ENCODE results near the gene CATSPERB.
"Not testable (repeated sequence)": the region's sequence is repeated elsewhere in the genome, so short reads cannot be mapped to it uniquely, and the experiment has no call there.

Gene CATSPERB

DNA sequence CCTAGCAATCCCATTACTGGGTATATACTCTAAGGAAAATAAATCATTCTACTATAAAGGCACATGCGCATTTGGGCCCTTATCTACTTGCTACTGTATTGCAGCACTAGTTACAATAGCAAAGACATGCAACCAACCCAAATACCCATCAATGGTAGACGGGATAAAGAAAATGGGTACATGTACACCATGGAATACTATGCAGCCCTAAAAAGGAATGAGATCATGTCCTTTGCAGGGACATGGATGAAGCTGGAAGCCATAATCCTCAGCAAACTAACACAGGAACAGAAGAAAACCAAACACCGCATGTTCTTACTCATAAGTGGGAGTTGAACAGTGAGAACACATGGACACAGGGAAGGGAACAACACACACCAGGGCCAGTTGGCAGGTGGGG lies 54.2 kb downstream of the CATSPERB start:
- peaks cover 15% of the 10 kb centered on the region for H3K4me1 Mint-ChIP-seq
- H3K4me3 Mint-ChIP-seq, H3K27me3 Mint-ChIP-seq, H3K36me3 Mint-ChIP-seq, CTCF ChIA-PET, H3K27ac Mint-ChIP-seq, DNase-seq: not testable (repeated sequence)
- peaks cover 12% of the 10 kb centered on the region for H3K9me3 Mint-ChIP-seq

DNA sequence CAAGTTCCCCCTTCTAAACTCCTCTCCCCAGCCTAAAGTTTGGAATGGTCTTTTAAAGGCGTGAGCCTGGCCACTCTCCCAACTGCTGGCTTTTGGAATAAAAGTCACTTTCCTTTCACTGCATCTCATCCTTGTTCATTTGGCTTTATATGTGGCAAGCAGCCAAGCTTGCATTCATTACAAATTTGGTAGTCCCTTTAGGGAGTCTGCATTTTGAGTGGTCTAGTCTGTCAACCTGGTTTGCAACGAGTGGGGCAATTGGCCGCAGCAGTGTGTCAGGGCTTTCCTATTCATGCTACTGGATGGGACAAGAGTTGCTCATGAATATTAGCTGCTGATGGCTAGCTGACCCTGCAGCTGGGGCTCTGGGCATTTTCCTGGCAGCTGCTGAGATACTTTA lies 57.0 kb downstream of the CATSPERB start:
- CTCF ChIA-PET = no interaction called here
- Mint-ChIP-seq H3K4me3 (no peak overlapping the region), H3K27ac (no peak overlapping the region), H3K4me1 (no peaks in the 10 kb centered on the region), H3K9me3 (peaks cover 5% of the 10 kb centered on the region), H3K27me3 (no peaks in the 10 kb centered on the region), H3K36me3 (no peaks in the 10 kb centered on the region)
- DNase-seq = no peak

DNA sequence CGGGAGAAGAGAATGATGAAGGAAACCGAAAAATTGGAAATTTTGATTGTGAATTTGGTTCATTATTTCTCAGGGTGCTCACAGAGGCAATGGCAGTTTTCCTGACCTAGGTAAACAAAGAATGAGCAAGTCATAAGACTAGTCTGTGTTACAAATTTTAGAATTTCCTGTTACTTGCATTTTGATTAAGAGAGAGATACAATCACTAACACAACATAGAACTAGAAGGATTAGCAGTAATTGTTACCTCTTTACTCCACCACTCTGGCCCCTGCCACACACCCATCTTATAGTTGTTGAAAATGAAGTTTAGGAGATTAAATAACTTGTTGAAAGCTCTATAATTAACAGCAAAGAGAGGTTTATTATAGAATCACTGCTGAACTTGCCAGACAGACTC lies 62.0 kb downstream of the CATSPERB start:
- Mint-ChIP-seq H3K4me3 (no peak overlapping the region), H3K27me3 (no peaks in the 10 kb centered on the region), H3K36me3 (peaks cover 1% of the 10 kb centered on the region), H3K27ac (no peak overlapping the region), H3K4me1 (no peaks in the 10 kb centered on the region), H3K9me3 (peaks cover 10% of the 10 kb centered on the region)
- CTCF ChIA-PET = interaction anchor here (0.6 to 0.7 kb wide), 2 partner anchors 39 to 363 kb away, joined by 3 read pairs; no protein-coding TSS in a partner anchor
- DNase-seq = no peak

DNA sequence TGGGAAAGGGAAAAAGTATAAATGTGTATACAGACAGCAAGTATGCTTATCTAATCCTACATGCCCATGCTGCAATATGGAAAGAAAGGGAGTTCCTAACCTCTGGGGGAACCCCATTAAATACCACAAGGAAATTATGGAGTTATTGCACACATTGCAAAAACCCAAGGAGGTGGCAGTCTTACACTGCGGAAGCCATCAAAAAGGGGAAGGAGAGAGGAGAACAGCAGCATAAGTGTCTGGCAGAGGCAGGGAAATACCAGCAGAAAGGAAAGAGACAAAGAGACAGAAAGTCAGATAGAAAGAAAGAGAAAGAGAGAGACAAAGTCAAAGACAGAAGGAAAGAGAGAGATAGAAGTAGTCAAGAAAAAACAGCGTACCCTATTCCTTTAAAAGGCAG lies 64.8 kb downstream of the CATSPERB start:
- H3K27ac Mint-ChIP-seq, H3K4me1 Mint-ChIP-seq, H3K4me3 Mint-ChIP-seq, H3K36me3 Mint-ChIP-seq, H3K27me3 Mint-ChIP-seq, DNase-seq, CTCF ChIA-PET, H3K9me3 Mint-ChIP-seq: not testable (repeated sequence)

DNA sequence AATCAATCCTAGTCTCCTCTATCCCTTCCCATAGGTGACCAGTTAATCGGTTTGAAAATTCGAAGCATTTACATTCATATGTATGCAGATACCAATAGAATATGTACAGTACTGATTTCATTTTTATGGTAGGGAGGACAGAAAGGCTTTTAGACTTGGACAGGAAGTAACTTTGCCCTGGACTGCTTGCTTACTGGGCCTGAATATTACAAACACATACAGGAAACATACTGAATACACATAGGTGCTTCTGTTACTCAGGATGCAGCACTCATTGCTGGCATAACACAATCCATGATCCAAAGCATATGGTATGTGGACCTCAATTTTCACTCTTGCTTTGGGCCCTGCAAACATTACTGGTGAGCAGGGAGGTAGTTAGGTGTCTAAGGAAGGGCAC lies 71.1 kb downstream of the CATSPERB start:
- no peak for DNase-seq
- H3K27ac Mint-ChIP-seq = no peak overlapping the region
- CTCF ChIA-PET = no interaction called here
- H3K4me1 Mint-ChIP-seq = no peaks in the 10 kb centered on the region
- H3K4me3 Mint-ChIP-seq = no peak overlapping the region
- H3K27me3 Mint-ChIP-seq = no peaks in the 10 kb centered on the region
- H3K9me3 Mint-ChIP-seq = no peaks in the 10 kb centered on the region
- H3K36me3 Mint-ChIP-seq = no peaks in the 10 kb centered on the region

DNA sequence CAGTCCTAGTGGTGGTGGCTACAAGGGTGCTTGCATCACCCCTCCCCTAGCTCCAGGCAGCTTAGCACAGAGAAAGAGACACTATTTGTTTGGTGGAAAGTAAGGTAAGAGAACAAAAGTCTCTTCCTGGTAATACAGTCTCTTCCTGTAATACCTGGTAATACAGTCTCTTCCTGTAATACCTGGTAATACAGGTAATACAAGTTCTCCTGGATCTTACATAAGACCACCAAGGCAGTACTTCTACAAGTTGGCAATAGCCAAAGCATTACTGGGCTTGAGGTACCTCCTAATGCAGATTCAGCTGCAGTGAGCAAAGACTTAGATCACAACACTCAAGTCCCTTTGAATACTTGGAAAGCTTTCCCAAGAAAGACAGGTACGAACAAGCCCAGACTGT lies 77.0 kb downstream of the CATSPERB start:
- CTCF ChIA-PET = interaction anchor here (0.6 to 1.7 kb wide), 4 partner anchors 245 to 640 kb away, joined by 3 to 5 read pairs (median 3); no protein-coding TSS in a partner anchor
- Mint-ChIP-seq H3K9me3 (peaks cover 2% of the 10 kb centered on the region), H3K27me3 (no peaks in the 10 kb centered on the region), H3K4me3 (no peak overlapping the region), H3K27ac (no peak overlapping the region), H3K36me3 (no peaks in the 10 kb centered on the region), H3K4me1 (peaks cover 11% of the 10 kb centered on the region)
- no peak for DNase-seq

DNA sequence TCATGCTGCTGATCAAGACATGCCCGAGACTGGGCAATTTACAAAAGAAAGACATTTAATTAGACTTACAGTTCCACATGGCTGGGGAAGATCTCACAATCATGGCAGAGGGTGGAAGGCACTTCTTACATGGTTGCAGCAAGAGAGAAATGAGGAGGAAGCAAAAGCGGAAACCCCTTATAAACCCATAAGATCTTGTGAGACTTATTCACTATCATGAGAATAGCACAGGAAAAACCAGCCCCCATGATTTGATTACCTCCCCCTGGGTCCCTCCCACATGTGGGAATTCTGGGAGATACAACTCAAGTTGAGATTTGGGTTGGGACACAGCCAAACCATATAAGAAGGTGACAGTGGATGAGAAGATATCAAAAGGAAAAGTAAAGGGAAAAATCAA lies 78.4 kb downstream of the CATSPERB start:
- CTCF ChIA-PET = no interaction called here
- peaks cover 11% of the 10 kb centered on the region for H3K4me1 Mint-ChIP-seq
- no peak for DNase-seq
- H3K4me3 Mint-ChIP-seq = no peak overlapping the region
- no peak overlapping the region for H3K27ac Mint-ChIP-seq
- no peaks in the 10 kb centered on the region for H3K27me3 Mint-ChIP-seq
- H3K9me3 Mint-ChIP-seq = peaks cover 2% of the 10 kb centered on the region
- H3K36me3 Mint-ChIP-seq = no peaks in the 10 kb centered on the region

DNA sequence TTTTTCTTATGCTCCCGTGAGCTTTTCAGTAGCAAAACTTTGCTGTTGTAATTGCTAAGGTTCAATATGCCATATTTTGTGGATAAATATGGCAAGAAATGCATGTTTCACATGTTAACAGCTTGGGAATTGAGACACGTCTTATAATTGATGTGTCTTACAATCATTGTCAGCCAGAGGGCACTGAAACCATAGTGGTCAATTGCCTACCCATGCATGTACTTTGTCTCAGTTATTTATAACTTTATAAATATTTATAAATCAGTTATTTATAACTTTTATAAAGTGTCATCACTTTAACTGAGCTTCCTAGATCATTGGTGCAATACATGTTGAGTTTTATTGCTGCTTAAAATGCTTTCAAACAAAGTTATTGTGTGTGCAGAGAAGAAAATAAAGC lies 82.0 kb downstream of the CATSPERB start:
- no peak overlapping the region for H3K4me3 Mint-ChIP-seq
- H3K27ac Mint-ChIP-seq = no peak overlapping the region
- peaks cover 15% of the 10 kb centered on the region for H3K4me1 Mint-ChIP-seq
- H3K9me3 Mint-ChIP-seq = peaks cover 4% of the 10 kb centered on the region
- no peaks in the 10 kb centered on the region for H3K27me3 Mint-ChIP-seq
- peak; percentile 24 for DNase-seq
- CTCF ChIA-PET = interaction anchor here (0.8 to 4.2 kb wide), 9 partner anchors 10 to 264 kb away, joined by 3 to 24 read pairs (median 3); no protein-coding TSS in a partner anchor
- H3K36me3 Mint-ChIP-seq = peaks cover 3% of the 10 kb centered on the region

DNA sequence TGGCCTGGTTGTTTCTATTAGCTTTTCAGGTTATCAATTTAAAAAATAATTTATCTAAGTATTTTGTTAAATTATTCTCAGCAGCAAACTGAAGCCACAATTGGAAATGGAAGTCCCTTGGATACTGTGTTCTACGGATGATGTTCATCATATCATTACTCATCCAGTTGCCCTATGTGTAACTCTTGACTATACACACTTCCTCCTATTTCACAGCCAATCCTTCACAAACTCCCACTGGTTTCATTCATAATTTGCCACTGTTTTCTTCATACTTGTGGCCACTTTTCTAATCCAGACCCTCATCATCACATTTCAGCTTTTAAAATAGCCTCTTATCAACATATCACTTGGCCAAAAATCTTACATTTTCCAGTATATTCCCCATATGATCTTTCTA lies 84.0 kb downstream of the CATSPERB start:
- H3K27me3 Mint-ChIP-seq = no peaks in the 10 kb centered on the region
- H3K27ac Mint-ChIP-seq = no peak overlapping the region
- peaks cover 3% of the 10 kb centered on the region for H3K36me3 Mint-ChIP-seq
- peaks cover 4% of the 10 kb centered on the region for H3K9me3 Mint-ChIP-seq
- H3K4me1 Mint-ChIP-seq = peaks cover 9% of the 10 kb centered on the region
- CTCF ChIA-PET = interaction anchor here (0.6 to 4.2 kb wide), 3 partner anchors 126 to 349 kb away, joined by 3 to 24 read pairs (median 4); no protein-coding TSS in a partner anchor
- no peak overlapping the region for H3K4me3 Mint-ChIP-seq
- DNase-seq = no peak

DNA sequence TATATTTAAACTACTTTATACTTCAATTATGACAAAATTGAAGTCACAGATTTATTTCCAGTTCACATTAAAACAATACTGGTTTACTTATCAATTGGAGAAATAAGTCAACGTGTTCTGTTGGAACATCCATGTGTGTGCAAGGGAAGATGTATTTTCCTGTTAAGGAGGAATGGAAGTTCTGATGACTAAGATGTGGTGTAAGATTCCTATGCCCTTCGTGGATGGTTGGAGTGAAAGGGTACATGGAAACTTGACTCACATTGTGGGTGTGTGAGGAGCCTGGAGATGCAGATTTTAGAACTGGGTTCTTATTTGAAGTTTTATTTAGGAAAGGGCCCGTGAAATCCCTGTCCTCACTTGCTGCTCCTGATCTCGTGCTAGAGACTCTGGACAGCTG lies 95.3 kb downstream of the CATSPERB start:
- no peaks in the 10 kb centered on the region for H3K4me1 Mint-ChIP-seq
- peaks cover 2% of the 10 kb centered on the region for H3K9me3 Mint-ChIP-seq
- H3K4me3 Mint-ChIP-seq = no peak overlapping the region
- no peaks in the 10 kb centered on the region for H3K27me3 Mint-ChIP-seq
- H3K27ac Mint-ChIP-seq = no peak overlapping the region
- CTCF ChIA-PET = no interaction called here
- H3K36me3 Mint-ChIP-seq = no peaks in the 10 kb centered on the region
- DNase-seq = no peak

DNA sequence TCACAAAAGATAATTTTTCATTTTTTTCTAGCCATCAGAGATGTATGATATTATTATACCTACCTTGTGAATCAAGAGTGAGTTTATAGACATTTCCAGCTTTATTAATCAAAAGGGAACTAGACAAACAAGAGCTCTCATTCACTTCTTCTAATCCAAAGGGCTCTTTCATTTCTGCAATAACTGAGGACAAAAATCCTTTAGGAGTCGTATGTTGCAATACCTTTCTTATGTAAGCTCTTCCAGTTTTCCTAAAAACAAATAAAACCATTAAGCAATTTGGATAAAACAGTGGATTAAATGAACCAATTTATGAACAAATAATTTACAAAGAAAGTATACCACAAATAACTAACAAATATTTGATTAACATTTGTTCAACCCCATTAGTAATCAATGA lies 107.1 kb downstream of the CATSPERB start:
- DNase-seq = no peak
- no peaks in the 10 kb centered on the region for H3K36me3 Mint-ChIP-seq
- CTCF ChIA-PET = interaction anchor here (1.4 kb wide), 1 partner anchor 372 kb away, joined by 3 read pairs; no protein-coding TSS in a partner anchor
- no peaks in the 10 kb centered on the region for H3K9me3 Mint-ChIP-seq
- peaks cover 5% of the 10 kb centered on the region for H3K27me3 Mint-ChIP-seq
- no peaks in the 10 kb centered on the region for H3K4me1 Mint-ChIP-seq
- H3K27ac Mint-ChIP-seq = no peak overlapping the region
- no peak overlapping the region for H3K4me3 Mint-ChIP-seq

DNA sequence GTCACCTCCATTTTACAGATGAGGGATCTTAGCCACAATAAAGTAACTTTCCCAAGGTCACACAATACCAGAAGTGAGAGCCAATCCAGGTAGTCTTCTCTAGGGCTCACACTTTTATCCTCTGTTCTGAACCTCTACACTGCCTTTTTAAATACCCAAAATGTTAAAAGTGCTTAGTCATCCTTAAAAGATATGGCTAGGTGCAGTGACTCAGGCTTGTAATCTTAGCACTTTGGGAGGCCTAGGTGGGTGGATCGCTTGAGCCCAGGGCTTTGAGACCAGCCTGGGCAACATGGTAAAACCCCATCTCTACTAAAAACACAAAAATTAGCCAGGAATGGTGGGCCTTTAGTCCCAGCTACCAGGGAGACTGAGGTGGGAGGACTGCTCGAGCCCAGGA lies 117.7 kb downstream of the CATSPERB start:
- Mint-ChIP-seq H3K27me3 (no peaks in the 10 kb centered on the region), H3K9me3 (no peaks in the 10 kb centered on the region), H3K4me1 (no peaks in the 10 kb centered on the region), H3K27ac (no peak overlapping the region), H3K36me3 (no peaks in the 10 kb centered on the region), H3K4me3 (no peak overlapping the region)
- CTCF ChIA-PET = no interaction called here
- no peak for DNase-seq

DNA sequence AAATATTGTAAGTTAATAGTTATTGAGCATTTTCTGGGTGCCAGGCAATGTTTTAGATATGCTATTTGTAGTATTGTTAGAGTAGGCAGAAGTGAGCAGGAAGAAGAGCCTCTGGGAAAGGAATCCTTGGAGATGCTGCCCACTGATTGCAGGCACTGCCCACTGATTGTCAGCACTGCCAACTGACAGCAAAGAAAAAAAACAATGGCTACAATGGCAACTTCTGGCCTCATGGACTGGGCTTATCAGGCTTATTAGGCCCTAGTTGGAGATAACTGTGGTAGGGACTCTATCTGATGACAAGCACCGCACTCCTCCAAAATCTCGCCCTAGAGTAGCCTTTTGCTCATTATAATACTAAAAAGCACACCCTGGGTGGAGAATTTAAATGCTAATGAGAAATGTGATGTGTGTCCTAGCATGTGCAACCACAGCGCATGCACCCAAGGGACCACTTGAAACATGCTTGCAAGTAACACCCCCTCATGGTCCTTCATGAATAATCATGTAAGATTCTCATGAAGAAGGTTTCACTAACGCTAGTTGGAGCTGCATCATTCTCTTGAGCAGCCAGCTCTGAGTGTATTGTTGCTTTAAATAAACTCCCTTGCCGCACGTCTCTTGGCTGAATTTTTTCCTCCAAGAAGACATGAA lies 118.3 kb downstream of the CATSPERB start:
- Mint-ChIP-seq H3K4me3 (no peak overlapping the region), H3K27me3 (no peaks in the 10 kb centered on the region), H3K27ac (no peak overlapping the region), H3K36me3 (no peaks in the 10 kb centered on the region), H3K4me1 (no peaks in the 10 kb centered on the region), H3K9me3 (no peaks in the 10 kb centered on the region)
- no peak for DNase-seq
- CTCF ChIA-PET = no interaction called here

DNA sequence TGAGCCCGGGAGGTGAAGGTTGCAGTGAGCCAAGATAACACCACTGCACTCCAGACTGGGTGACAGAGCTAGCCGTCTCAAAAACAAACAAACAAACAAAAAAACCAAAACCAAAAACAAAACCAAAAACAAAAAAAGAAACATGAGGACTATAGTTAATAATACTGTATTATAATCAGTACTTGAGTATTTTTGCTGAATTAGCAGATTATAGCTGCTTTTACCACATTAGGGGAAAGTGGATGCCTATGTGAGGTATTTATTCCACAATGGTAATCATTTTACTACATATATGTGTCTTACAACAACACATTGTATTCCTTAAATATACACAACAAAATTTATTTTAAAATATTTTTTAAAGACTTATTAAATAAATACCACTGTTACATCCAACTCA lies 120.4 kb downstream of the CATSPERB start:
- no peak for DNase-seq
- Mint-ChIP-seq H3K27ac (no peak overlapping the region), H3K36me3 (no peaks in the 10 kb centered on the region), H3K4me1 (no peaks in the 10 kb centered on the region), H3K9me3 (no peaks in the 10 kb centered on the region), H3K27me3 (peaks cover 8% of the 10 kb centered on the region), H3K4me3 (no peak overlapping the region)
- CTCF ChIA-PET = no interaction called here

DNA sequence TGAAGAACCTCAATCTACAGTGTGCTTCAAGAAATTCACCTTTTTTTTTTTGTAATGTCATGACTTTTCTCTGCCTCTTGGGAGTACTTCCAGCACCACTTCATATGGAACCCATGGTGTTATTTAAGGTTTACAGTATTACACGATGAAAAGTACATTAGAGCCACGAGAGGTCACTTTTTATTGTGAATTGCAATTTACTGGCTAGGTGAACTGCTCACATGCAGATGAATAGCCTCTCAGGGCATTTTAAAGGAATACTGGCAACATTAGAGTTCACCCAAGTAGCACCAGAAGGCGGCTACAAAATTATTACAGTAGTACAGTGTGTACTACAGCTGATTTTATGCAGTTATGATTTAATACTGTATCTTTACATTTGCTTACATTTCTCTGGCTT lies 122.7 kb downstream of the CATSPERB start:
- H3K27ac Mint-ChIP-seq = no peak overlapping the region
- H3K27me3 Mint-ChIP-seq = peaks cover 8% of the 10 kb centered on the region

More for the DNA sequence above, 122.7 kb downstream of the CATSPERB start:
- Mint-ChIP-seq H3K4me3 (no peak overlapping the region), H3K4me1 (no peaks in the 10 kb centered on the region), H3K9me3 (no peaks in the 10 kb centered on the region), H3K36me3 (no peaks in the 10 kb centered on the region)
- no peak for DNase-seq
- CTCF ChIA-PET = interaction anchor here (0.6 kb wide), 1 partner anchor 211 kb away, joined by 3 read pairs; no protein-coding TSS in a partner anchor

All from activated naive CD4-positive, alpha-beta T cell treated with anti-CD3 and anti-CD28 coated beads, Interleukin-2, amount 10 ng/mL, durations not matched to agents 7 days and 5 days (primary cell).